ENCODE measurements around the gene MLF2. TPM values are rescaled to one million over a fixed set of nuclear protein-coding genes. Genes with fewer than 3 reads are reported as not detected.

The MLF2 gene
- total and polyA plus RNA-seq, 10 of the 15 experiments (the other 5 are each of a cell fraction or from before 2014, with no cell fraction given) = 13.5 to 222 (median 130) TPM

GRCh38 chr12:6764011-6764828 is 11.3 kb upstream of the MLF2 start (continued):
- TF ChIP-seq, protein P1, sequence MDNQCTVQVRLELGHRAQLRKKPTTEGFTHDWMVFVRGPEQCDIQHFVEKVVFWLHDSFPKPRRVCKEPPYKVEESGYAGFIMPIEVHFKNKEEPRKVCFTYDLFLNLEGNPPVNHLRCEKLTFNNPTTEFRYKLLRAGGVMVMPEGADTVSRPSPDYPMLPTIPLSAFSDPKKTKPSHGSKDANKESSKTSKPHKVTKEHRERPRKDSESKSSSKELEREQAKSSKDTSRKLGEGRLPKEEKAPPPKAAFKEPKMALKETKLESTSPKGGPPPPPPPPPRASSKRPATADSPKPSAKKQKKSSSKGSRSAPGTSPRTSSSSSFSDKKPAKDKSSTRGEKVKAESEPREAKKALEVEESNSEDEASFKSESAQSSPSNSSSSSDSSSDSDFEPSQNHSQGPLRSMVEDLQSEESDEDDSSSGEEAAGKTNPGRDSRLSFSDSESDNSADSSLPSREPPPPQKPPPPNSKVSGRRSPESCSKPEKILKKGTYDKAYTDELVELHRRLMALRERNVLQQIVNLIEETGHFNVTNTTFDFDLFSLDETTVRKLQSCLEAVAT (IDR thresholded peaks at IDR 0.05) = 0 out of 2 replicates have a peak, but pooled peaks have one; percentile 47
- TF ChIP-seq ESRRA (IDR thresholded peaks at IDR 0.05; ENCODE audit: low read length) = no peak
- 0 out of 2 replicates have a peak, but pooled peaks have one; percentile 13 for TF ChIP-seq PKNOX1 (IDR thresholded peaks at IDR 0.05)
- peak; percentile 70; the same call in 1 of the 2 replicates for TF ChIP-seq IRF3 (IDR thresholded peaks at IDR 0.05)
- TF ChIP-seq BMI1 (IDR thresholded peaks at IDR 0.05; ENCODE audit: borderline replicate concordance) = peak; percentile 97
- TF ChIP-seq NFYB (IDR thresholded peaks at IDR 0.05; ENCODE audit: insufficient read depth, low read depth, low read length) = peak; percentile 75; the same call in 1 of the 2 replicates
- peak; percentile 99 to 100 for TF ChIP-seq SRF (IDR thresholded peaks at IDR 0.05; ENCODE audit: low read depth in 2 of 2, low read length in 2 of 2)
- TF ChIP-seq YY1 (IDR thresholded peaks at IDR 0.05; ENCODE audit: low read depth, low read length) = 0 out of 2 replicates have a peak, but pooled peaks have one; percentile 1
- peak; percentile 16; the same call in 1 of the 2 replicates for TF ChIP-seq SPI1 (IDR thresholded peaks at IDR 0.05; ENCODE audit: borderline replicate concordance, insufficient read depth, low read depth, low read length)
- peak; percentile 30 to 63 for TF ChIP-seq IKZF2 (IDR thresholded peaks at IDR 0.05)
- TF ChIP-seq POU2F2 (IDR thresholded peaks at IDR 0.05; ENCODE audit: borderline replicate concordance, low read depth, low read length) = no peak; the same call in 2 of the 3 replicates
- peak; percentile 63; the same call in 1 of the 2 replicates for TF ChIP-seq CHD2 (IDR thresholded peaks at IDR 0.05; ENCODE audit: borderline replicate concordance, low read depth, low read length)
- TF ChIP-seq CEBPB (IDR thresholded peaks at IDR 0.05; ENCODE audit: borderline replicate concordance in 1 of 2, low read depth in 2 of 2, low read length in 2 of 2) = peak in 1 of 2 experiments; percentile 68; a peak in 1 of 4 replicates
- peak; percentile 78; the same call in 1 of the 2 replicates for TF ChIP-seq FOXM1 (IDR thresholded peaks at IDR 0.05; ENCODE audit: low read depth, low read length)
- TF ChIP-seq, protein P2, sequence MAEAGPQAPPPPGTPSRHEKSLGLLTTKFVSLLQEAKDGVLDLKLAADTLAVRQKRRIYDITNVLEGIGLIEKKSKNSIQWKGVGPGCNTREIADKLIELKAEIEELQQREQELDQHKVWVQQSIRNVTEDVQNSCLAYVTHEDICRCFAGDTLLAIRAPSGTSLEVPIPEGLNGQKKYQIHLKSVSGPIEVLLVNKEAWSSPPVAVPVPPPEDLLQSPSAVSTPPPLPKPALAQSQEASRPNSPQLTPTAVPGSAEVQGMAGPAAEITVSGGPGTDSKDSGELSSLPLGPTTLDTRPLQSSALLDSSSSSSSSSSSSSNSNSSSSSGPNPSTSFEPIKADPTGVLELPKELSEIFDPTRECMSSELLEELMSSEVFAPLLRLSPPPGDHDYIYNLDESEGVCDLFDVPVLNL (IDR thresholded peaks at IDR 0.05; ENCODE audit: low read depth, low read length) = no peak
- TF ChIP-seq FOS (IDR thresholded peaks at IDR 0.05; ENCODE audit: borderline replicate concordance, extremely low read depth, insufficient read length) = peak; percentile 59
- TF ChIP-seq CREB1 (IDR thresholded peaks at IDR 0.05; ENCODE audit: low read depth) = peak; percentile 66

Data from GM12878 (cell line).